Activated naive CD8-positive, alpha-beta T cell treated with anti-CD3 and anti-CD28 coated beads, Interleukin-2, amount 50 U/mL, for 16 hours (primary cell): ENCODE measurements around the gene TSPAN18.

Experiments used
- DNase-seq: peaks from one replicate; pipeline ENCODE4 v3.0.0-alpha.2; 2020; ENCODE audit warnings: low read depth, low spot score

Gene TSPAN18

DNA sequence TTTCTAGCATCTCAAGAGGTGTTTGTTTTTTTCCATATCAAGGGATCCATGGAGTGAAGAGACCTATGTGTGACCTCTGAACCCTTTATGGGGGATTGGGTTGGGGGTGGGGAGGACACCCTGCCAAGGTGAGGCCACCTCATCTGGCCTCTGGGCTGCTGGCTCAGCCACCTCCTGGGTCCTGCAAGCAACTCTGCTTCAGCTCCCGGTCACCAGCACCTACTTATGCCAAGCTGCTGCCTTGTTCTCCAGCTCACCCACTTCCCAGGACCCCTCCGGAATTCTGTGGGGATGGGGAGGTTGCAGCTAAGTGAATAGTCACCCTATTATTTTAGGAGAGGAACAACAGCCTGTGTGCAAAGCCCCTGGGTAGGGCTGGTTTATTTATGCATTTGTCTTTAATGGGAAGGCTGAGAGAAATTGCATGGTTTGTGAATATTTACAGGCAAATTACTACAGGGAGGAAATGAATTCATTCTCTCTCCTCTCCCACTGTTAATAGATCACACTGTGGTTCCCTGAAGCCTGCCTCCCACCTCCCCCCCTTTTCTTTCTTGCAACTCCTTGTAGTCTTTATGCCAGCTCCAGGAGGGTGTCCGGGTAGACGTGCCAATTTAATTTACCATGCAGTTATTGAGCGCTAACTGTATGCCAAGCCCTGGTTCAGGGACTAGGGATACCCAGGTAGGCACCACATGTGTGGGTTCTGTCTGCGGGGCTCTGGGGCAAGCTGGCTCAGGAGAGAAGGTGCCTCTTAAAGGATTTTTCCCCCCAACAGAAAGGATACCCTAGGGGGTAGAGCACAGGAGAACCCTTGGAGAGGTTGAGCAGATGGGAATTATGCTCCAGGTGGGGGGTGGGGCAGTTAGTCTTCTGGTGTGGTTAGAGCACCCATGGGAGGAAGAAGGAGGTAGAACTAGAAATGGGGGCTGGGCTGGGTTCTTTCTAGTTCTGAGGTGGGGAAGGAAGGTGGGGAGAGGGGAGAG is 50.7 kb downstream of the TSPAN18 start:
- DNase-seq = no peak

DNA sequence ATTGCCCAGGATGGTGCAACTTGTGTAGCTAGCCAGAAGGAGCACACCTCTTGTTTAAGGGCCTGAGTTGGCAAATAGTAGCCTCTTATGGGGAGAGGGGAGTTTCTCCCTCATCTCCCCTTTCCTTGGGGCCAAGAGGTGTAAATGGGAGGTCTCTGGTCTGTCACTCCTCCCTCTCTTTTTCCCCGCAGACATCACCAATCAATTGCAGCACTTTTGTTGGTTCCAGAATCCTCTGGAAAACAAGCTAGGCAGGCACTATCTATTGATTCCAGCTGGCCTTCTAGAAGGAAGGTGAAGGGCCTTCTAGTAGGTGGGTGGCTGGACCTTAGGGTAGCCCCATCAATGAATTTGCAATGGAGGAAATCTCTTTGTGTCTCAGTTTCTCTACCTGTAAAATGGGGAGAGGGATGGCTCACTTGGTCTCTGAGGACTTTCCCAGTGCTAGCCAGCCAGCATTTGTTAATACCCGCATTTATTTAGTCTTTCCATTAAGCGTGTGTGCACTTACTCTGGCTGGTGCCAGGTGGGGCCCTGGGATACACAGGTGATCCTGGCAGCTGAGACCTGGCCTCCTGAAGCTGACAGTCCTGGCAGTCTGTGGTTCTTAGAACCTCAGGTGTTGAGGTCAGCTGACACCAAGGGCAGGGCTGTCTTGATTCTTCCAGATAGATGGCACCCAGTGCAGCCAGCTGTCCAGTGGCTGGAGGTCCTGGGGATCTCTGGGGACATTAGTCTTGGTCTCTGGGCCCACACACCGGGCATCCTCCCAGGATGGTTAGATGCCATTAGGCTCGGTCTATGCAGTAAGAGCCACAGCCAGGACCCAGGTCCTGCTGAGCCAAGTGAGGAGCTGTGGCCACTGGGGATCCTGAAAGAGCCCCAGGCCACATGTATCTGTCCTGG is 51.7 kb downstream of the TSPAN18 start:
- DNase-seq = no peak

DNA sequence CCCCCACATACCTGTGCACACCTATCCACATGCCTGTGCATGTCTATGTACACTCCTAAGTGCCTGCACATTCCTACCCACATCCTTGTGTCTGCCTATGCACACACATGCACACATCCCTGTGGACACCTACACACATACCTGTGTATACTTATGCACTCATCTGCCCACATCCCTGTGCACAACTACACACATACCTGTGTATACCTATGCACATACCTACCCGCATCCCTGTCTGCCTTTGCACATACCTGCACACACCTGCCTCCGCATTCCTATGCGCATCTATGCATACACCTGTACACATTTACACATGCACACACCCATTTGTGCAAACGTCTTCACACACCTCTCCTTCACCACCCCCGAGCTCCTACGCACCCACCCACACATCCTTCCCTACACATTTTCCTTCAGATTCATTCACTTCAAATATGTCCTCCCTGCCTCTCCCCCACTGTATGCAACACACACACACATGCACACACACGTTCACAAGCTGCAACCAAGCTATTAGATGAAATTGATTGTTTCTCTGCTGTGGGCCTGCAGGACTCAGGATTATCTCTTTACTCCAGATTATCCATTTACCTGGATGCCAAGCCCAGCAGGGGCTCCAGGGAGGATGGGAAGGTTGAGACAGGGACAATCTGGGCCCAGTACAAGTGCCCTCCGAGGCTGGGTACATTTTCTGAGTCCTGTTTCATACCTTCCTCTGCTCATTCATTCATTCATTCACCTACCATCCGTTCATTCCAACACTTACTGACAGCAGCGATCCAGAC is 53.2 kb downstream of the TSPAN18 start:
- no peak for DNase-seq

GRCh38 chr11:44780940-44781631 is 54.3 kb downstream of the TSPAN18 start:
- no peak for DNase-seq

- DNase-seq = no peak
Observed at GRCh38 chr11:44781655-44782054, 54.9 kb downstream of the TSPAN18 start.

DNA sequence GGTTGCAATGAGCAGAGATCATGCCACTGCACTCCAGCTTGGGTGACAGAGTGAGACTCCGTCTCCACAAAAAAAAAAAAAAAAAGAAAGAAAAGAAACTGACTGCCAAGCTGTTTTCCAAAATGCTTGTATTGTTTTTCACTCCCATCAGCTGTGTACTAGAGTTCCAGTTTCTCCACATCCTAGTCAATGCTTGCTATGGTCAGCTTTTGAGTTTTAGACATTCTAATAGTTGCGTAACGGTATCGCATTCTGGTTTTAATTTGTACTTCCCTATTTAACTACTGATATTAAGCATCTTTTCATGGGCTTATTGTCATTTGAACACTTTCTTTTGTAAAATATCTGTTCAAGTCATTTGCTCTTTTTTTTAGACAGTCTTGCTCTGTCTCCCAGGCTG is 55.7 kb downstream of the TSPAN18 start:
- DNase-seq = no peak

GRCh38 chr11:44784436-44784760 is 57.6 kb downstream of the TSPAN18 start:
- no peak for DNase-seq

- no peak for DNase-seq
Observed at GRCh38 chr11:44784851-44785250, 58.1 kb downstream of the TSPAN18 start.

DNA sequence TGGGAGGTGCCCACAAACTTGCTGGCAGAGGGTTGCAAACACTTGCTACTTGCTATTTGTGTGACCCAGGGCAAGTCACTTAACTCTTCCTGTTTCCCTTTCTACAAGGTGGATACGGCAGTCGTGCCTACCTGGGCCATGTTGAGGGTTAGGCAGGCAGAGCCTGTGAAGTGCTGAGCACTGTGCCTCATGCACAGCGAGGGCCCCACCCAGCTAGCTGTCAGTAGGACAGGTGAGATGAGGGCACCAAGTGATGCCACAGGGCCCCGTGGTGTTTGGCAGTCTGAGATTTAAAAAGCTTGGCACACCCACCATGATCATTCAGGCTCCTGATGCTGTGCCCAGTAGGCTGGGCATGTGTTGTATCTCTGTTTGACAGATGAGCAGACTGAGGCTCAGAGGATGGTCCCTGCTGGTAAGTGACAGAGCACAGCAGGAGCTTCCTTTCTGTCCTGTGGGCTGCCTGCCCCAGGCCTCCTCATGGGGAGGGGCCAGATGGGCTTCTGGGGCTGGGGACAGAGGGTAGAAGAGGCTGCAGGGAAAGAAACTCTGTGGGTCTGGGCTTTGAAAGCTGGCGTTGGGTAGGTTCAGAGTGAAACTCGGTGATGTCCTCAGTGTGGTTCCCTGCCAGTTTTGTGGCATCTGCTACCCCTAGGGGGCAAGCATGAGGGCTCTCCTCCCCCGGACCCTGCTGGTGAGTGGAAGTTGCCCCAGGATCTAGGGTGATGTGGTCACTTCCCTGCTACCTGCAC is 59.3 kb downstream of the TSPAN18 start:
- no peak for DNase-seq

GRCh38 chr11:44787070-44787469 is 60.3 kb downstream of the TSPAN18 start:
- no peak for DNase-seq

- no peak for DNase-seq
Observed at GRCh38 chr11:44787981-44788380, 61.2 kb downstream of the TSPAN18 start.

DNA sequence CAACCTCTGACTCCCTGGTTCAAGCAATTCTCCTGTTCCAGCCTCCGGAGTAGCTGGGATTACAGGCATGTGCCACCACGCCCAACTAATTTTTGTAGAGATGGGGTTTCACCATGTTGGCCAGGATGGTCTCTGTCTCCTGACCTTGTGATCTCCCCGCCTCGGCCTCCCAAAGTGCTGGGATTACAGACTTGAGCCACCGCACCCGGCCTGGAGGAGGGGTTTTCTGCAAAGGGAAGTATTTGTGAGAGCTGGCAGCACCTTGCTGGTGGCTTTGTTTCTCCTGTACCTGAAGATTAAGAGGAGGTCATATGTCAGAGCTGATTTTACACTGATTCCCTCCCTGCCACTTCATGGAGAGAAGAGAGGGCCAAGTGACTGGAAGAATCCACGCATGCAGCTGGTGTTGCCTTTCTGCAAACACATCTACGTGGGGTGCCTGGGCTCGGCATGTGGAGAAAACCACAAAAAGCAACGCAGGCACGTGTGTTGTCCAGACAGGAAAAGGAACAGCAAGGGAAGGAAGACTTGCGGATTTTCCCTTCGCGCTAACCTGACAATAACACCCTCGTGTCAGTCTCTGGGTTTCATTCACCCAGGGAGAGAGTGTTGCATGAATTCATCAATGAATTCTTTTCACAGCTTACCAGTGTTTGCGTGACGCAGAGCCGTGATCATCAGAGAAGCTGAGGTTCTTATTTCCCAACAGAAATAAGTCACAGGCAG is 61.9 kb downstream of the TSPAN18 start:
- DNase-seq = no peak

- DNase-seq = no peak
Observed at GRCh38 chr11:44789496-44789895, 62.7 kb downstream of the TSPAN18 start.

DNA sequence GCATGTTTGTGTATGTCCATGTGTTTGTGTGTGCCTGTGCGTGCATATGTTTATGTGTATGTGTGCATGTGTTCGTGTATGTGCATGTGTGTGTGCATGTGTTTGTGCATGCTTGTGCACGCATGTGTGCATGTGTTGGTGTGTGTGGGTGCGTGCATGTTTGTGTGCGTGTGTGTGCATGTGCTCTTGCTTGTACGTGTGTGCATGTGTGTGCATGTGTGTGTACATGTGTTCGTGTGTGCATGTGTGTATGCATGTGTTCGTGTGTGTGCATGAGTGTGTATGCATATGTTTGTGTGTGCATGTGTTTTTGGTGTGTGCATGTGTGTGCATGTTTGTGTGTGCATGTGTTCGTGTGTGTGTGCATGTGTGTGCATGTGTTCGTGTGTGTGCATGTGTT is 63.4 kb downstream of the TSPAN18 start:
- no peak for DNase-seq

GRCh38 chr11:44791316-44791925 is 64.7 kb downstream of the TSPAN18 start:
- DNase-seq = no peak

- no peak for DNase-seq
Observed at GRCh38 chr11:44792171-44792570, 65.4 kb downstream of the TSPAN18 start.

DNA sequence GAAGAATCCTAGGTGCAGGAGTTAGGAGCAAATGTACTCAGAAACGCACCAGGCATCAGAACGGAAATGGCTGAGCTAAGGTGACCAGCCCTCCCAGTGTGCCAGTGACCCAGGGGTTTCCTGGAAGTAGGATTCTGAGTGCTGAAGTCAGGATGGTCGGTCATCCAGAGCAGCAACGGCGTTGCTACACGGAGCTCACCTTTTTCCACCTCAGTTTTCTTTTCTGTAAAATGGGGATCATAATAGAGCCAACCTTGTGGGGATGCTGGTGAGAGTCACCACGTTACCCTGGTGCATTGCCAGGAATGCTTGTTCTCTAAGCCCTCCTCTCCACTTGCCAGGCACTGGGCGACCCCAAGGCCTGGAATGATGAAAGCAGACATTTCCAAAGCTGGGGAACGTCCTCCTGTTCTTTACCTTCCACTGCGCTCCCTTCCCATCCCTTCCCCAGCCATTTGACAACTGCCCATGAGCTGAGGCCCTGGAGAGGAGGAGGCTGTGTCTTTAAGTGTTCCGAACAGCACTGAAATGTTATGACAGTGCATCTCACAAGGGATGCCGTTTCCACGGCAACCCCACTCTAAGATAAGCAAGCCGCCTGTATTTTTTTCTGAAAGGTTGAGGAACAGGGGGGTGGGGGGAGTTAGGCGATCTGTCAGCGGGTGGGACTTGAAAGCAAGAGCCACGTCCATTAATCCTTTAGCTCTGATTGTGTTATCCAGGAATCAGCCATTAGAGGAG is 66.8 kb downstream of the TSPAN18 start:
- DNase-seq = no peak

- no peak for DNase-seq
Observed at GRCh38 chr11:44795803-44796535, 69.2 kb downstream of the TSPAN18 start.
